Thyroid gland (tissue), 4 donors: ENCODE results near the gene PTN. TPM values are rescaled to one million over a fixed set of nuclear protein-coding genes. Genes with fewer than 3 reads are reported as not detected.

Source experiments
- DNase-seq, 2 donors: peaks; one replicate each; pipeline ENCODE4 v3.0.0-alpha.2; 2019
- H3K27ac ChIP-seq, 3 donors: fragments of 200-600 bp; sonication (generic); 1 replicate in 2 of 3; 2 replicates in 1 of 3; pipeline ENCODE4 v1.5.1; 2016 to 2019; ENCODE audit warnings: mild to moderate bottlenecking in 1 of 3, moderate library complexity in 1 of 3
- H3K27me3 ChIP-seq: fragments of 200-600 bp; sonication (generic); one replicate; pipeline ENCODE4 v1.5.1; 2019
- H3K36me3 ChIP-seq, 2 donors: fragments of 200-600 bp; sonication (generic); one replicate each; pipeline ENCODE4 v1.5.1; 2016 to 2019
- H3K4me1 ChIP-seq, 2 donors: fragments of 200-600 bp; sonication (generic); one replicate each; pipeline ENCODE4 v1.5.1; 2017 to 2019
- H3K4me3 ChIP-seq, 3 donors: fragments of 200-600 bp; sonication (generic); replicated peaks in 1 of 3; 1 replicate in 2 of 3; 2 replicates in 1 of 3; pipeline ENCODE4 v1.5.1; 2016; ENCODE audit warnings: mild to moderate bottlenecking in 1 of 3
- H3K9me3 ChIP-seq: fragments of 200-600 bp; sonication (generic); one replicate; pipeline ENCODE4 v1.5.1; 2017
- POLR2A ChIP-seq, 2 donors: fragments of 450-650 bp; IDR thresholded peaks; one replicate each; pipeline ENCODE4 v1.6.1; 2017; ENCODE audit warnings: antibody characterized with exemption in 2 of 2, mild to moderate bottlenecking in 2 of 2, moderate library complexity in 1 of 2
- WGBS, 2 donors: methylation state at CpG; one replicate each; pipeline ENCODE4 v1.1.5; 2017; 5-methylcytosine and 5-hydroxymethylcytosine counted together
- intact Hi-C: fragments of 100-400 bp; cut with DNase I; formaldehyde crosslinking; loops from one replicate; pipeline ENCODE4 v1.15.1; 2023
- total RNA-seq, 4 donors: library from RNA; depleted of rRNA; stranded (reverse); fragments of >200 nt; gene quantifications; one replicate each; pipeline ENCODE4 v1.2.3, GENCODE V29; 2016
- TF ChIP-seq, protein P1 (sequence below), 6 experiments: fragments of 200-600 bp in 3 of 6; fragments of 450-650 bp in 3 of 6; sonication (generic) in 3 of 6; IDR thresholded peaks; one replicate each; pipeline ENCODE4 v1.5.1; 2016 to 2019; ENCODE audit warnings: antibody characterized with exemption in 6 of 6, mild to moderate bottlenecking in 2 of 6, inconsistent platforms in 1 of 6, moderate library complexity in 1 of 6

Gene PTN
- total RNA-seq, 4 donors from 2014 or later = 6.1 to 40.3 (median 9.2) TPM

DNA sequence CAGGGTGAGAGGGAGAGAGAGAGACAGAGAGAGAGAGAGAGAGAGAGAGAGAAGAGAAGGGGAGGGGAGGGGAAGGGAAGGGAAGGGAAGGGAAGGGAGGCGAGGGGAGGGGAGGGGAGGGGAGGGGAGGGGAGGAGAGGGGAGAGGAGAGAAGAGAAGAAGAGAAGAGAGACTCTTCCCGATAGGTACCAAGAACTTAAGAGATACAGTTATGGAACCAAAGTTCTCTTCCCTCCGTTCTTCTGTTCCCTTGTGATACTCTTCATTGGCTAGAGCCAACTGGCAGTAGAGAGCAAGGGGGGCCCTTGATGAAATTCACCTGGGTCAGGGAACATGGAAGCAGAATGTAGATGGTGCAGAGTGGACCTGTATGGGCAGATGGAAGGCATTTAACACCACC is 122.1 kb downstream of the PTN start:
- H3K27ac ChIP-seq = no peak overlapping the region
- H3K4me1 ChIP-seq = no peaks in the 10 kb centered on the region
- H3K9me3 ChIP-seq = no peaks in the 10 kb centered on the region
- no peak for TF ChIP-seq POLR2A (IDR thresholded peaks at IDR 0.05)
- TF ChIP-seq, protein P1, sequence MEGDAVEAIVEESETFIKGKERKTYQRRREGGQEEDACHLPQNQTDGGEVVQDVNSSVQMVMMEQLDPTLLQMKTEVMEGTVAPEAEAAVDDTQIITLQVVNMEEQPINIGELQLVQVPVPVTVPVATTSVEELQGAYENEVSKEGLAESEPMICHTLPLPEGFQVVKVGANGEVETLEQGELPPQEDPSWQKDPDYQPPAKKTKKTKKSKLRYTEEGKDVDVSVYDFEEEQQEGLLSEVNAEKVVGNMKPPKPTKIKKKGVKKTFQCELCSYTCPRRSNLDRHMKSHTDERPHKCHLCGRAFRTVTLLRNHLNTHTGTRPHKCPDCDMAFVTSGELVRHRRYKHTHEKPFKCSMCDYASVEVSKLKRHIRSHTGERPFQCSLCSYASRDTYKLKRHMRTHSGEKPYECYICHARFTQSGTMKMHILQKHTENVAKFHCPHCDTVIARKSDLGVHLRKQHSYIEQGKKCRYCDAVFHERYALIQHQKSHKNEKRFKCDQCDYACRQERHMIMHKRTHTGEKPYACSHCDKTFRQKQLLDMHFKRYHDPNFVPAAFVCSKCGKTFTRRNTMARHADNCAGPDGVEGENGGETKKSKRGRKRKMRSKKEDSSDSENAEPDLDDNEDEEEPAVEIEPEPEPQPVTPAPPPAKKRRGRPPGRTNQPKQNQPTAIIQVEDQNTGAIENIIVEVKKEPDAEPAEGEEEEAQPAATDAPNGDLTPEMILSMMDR (IDR thresholded peaks at IDR 0.05) = no peak
- H3K4me3 ChIP-seq = no peak overlapping the region
- 85 to 89% methylated on average over 3 of the region's 3 CpGs for WGBS, 2 donors
- no peak for DNase-seq
- no peaks in the 10 kb centered on the region for H3K36me3 ChIP-seq
- intact Hi-C loops = no loop called here
- H3K27me3 ChIP-seq = no peaks in the 10 kb centered on the region

DNA sequence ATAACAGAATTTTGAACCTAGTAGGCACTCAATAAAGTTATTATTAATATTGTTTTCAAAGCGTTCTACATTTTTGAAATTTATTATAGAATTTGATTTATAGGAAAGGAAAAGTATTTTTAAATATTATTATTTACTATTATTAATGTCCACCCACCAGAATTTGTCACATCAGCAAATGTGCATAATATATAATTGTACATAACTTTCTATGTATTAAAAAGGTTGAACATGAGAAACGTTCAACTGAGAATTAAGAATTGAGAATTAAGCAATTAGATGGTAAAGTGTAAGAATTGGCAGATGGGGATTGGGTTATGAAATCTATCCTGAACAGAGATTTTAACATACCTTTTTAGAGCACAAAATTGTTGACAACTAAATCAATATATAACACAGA is 129.8 kb downstream of the PTN start:
- DNase-seq = no peak
- no peak overlapping the region for H3K4me3 ChIP-seq
- no peaks in the 10 kb centered on the region for H3K36me3 ChIP-seq
- H3K9me3 ChIP-seq = no peaks in the 10 kb centered on the region
- no peaks in the 10 kb centered on the region for H3K27me3 ChIP-seq
- intact Hi-C loops = no loop called here
- H3K4me1 ChIP-seq = no peaks in the 10 kb centered on the region
- WGBS, 2 donors = 88 to 91% methylated on average over 2 of the region's 2 CpGs
- no peak for TF ChIP-seq POLR2A (IDR thresholded peaks at IDR 0.05)
- TF ChIP-seq, protein P1 (IDR thresholded peaks at IDR 0.05) = no peak
- no peak overlapping the region for H3K27ac ChIP-seq

DNA sequence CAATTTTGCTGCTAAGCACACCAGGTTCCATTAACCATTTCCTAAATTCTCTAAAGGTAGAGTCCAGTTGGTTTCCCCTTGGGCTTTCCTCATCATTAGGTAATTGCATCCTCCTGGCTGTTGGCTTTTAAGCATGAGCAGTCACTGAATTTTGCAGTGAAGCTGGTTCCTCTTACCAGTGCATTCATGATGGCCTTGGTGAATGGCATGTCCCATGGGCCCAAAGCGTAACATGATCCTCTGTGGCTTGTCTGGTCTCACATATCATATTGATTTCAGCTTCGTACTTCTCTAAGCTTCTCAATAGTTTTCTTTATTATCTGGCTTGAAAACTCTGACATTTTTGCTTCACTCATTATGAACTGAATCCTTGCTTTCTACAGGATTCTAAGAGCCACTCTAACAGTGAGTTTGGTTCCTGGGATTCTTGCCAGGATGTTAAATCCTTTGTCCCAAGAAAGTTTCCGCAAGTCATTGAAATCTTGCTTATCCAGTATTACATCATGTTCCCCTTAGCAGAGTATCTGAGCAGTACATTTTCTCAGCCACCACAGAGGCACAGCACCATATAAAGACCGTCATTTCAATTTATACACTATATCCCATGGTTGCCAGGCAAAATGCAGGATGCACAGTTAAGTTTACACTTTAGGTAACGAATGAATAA is 134.2 kb downstream of the PTN start:
- intact Hi-C loops = no loop called here
- 55 to 59% methylated on average over 5 of the region's 5 CpGs for WGBS, 2 donors

DNA sequence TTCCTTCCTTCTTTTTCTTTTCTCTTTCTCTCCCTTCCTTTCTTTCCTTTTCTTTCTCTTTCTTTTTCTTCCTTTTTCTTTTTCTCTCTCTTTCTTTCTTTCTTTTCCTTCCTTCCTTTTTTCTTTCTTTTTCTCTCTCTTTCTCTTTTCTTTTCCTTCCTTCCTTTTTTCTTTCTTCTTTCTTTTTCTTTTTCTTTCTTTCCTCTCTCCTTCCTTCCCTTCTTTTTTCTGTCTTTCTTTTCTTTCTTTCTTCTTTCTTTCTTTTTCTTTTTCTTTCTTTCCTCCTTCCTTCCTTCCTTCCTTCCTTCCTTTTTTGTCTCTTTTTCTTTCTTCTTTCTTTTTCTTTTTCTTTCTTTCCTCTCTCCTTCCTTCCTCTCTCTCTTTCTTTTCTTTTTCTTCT is 136.8 kb downstream of the PTN start:
- H3K36me3 ChIP-seq = no peaks in the 10 kb centered on the region
- DNase-seq = no peak
- intact Hi-C loops = no loop called here

More for the DNA sequence above, 134.2 kb downstream of the PTN start:
- no peaks in the 10 kb centered on the region for H3K36me3 ChIP-seq
- TF ChIP-seq POLR2A (IDR thresholded peaks at IDR 0.05) = no peak
- TF ChIP-seq, protein P1 (IDR thresholded peaks at IDR 0.05) = no peak
- H3K4me3 ChIP-seq = no peak overlapping the region
- no peak overlapping the region for H3K27ac ChIP-seq
- DNase-seq = peak; percentile 17 to 26
- H3K9me3 ChIP-seq = no peaks in the 10 kb centered on the region
- H3K27me3 ChIP-seq = no peaks in the 10 kb centered on the region
- no peaks in the 10 kb centered on the region for H3K4me1 ChIP-seq

DNA sequence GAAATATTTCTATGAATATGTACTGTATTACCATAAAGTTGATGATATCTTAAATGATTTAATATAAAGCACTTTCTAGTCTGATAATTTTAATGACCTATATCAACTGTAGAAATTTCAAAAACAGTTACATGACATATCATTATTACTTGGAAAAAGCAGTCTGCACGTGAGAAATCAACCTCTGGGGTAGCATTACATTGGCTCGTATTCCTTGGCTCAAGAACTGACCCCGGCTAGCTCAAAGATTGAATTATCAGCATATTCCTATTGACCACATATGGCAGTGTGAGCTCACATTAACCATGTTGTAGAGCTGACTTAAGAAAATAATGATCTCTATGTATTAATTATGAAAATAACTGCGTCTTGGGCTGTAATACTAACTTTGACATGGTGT is 139.3 kb downstream of the PTN start:
- H3K27me3 ChIP-seq = no peaks in the 10 kb centered on the region
- no peak for TF ChIP-seq POLR2A (IDR thresholded peaks at IDR 0.05)
- TF ChIP-seq, protein P1 (IDR thresholded peaks at IDR 0.05) = no peak
- no peaks in the 10 kb centered on the region for H3K36me3 ChIP-seq
- 69 to 71% methylated on average over 4 of the region's 4 CpGs for WGBS, 2 donors
- no peak for DNase-seq
- H3K9me3 ChIP-seq = no peaks in the 10 kb centered on the region
- no peak overlapping the region for H3K27ac ChIP-seq
- no peaks in the 10 kb centered on the region for H3K4me1 ChIP-seq
- no peak overlapping the region for H3K4me3 ChIP-seq
- intact Hi-C loops = no loop called here

More for the DNA sequence above, 136.8 kb downstream of the PTN start:
- no peaks in the 10 kb centered on the region for H3K4me1 ChIP-seq
- H3K27ac ChIP-seq = no peak overlapping the region
- no peak overlapping the region for H3K4me3 ChIP-seq
- no peaks in the 10 kb centered on the region for H3K27me3 ChIP-seq
- H3K9me3 ChIP-seq = no peaks in the 10 kb centered on the region
- TF ChIP-seq, protein P1 (IDR thresholded peaks at IDR 0.05) = no peak
- no peak for TF ChIP-seq POLR2A (IDR thresholded peaks at IDR 0.05)
